Stimulated activated CD4-positive, alpha-beta T cell treated with anti-CD3 and anti-CD28 coated beads, Interleukin-1b, Interleukin-23, amount 100 ng/mL, for 48 hours (primary cell): ENCODE data around the gene HDGFL2.

Source experiments
- DNase-seq: peaks from one replicate; pipeline ENCODE4 v3.0.0-alpha.2; 2020

Gene HDGFL2

DNA sequence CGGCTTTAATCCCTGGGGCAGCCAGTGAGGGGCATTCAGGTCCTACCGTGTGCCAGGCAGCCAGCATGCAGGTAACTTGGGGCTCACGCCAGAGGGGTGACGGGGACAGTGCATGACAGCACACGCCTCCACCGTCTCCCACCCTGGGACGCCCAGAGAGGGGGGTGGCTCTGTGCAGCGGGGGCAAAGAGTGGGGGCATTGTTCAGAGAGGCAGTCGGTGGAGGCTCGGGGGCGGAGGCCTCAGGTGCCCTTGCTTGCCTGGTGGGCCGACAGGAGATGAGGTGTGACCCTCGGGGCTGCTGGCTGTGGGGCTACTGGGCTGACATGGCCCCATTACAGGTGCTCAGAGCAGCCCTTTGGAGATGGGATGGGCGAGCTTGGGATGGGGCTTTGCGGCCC is 27.8 kb downstream of the HDGFL2 start:
- DNase-seq: no peak

DNA sequence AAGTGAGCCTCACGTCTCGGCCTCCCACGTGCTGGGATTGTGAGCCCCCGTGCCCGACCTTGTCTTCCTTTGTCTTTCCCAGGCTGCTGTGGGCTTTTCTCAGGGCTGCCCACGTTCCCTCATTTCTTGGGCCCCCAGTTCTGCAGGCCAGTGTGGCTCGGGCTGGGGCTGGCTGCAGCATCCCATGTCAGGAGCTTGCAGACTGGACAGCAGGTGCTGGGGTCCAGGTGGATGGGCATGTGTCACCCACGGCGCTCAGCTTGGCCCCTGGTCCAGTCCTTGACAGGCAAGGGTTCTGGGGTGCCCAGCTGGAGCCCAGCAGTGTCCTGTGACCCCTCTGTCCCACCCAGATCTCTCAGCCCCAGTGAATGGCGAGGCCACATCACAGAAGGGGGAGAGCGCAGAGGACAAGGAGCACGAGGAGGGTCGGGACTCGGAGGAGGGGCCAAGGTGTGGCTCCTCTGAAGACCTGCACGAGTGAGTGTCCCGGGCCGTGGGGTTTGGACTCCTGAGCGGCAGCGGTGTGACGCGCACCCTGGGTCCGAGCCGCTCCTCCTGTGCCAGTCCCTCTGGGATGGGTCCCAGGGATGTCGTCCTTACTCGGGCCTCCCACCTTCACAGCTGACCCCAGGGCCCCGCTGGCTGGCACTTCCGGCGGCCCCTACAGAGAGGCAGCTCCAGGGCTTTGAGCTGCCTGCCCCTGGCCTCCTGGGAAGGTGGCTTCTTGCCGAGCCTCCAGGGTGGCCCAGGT is 28.9 kb downstream of the HDGFL2 start:
- no peak for DNase-seq

DNA sequence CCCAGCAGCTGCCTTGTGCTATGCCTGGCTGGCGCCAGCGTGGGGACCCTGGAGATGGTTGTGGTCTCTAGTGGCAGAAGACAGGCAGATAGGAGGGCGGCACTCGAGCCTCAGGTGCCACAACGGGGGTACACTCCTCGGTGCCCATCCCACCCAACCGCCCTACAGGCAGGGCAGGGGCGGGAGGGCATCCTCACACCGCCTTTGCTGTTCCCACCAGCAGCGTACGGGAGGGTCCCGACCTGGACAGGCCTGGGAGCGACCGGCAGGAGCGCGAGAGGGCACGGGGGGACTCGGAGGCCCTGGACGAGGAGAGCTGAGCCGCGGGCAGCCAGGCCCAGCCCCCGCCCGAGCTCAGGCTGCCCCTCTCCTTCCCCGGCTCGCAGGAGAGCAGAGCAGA is 29.6 kb downstream of the HDGFL2 start:
- no peak for DNase-seq

DNA sequence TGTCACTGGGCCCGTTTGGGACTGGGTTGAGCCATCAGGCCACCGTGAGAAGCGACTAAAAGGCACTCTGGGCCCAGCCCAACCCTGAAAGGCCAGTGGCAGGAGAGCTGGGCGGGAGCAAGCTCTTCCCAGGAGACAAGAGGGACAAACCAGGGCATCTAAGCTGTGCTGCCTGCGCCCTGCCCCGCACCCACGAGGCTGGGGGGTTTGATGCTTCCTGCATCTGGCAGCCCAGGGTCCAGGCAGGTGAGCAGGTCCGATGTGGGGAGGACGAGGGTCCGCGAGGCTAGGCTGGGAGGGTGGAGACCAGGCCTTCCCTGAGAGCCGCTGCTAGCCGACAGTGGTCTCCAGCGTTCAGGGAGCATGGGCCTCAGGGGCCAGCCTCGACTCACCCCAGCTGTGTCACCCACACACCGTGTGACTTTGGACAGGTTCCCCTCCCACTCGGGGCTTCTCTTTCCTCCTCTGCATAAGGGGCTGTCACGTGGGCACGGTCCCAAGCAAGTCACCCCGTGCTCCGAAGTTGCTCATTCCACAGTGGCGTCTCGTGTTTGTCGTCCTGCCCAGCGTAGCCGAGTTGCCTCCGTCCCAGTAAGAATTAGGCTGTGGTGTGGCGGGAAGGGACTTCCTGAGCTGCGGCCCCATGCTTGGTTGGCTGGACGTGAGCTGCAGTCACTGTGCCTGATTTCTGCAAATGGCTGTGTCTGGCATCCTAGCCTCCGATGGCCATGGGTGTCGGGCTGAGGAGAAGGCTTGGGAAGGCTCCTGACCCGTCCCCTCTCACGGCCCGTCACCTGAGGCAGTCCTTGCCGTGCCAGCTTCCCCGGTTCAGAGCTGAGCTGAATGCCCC is 30.4 kb downstream of the HDGFL2 start:
- DNase-seq: no peak

DNA sequence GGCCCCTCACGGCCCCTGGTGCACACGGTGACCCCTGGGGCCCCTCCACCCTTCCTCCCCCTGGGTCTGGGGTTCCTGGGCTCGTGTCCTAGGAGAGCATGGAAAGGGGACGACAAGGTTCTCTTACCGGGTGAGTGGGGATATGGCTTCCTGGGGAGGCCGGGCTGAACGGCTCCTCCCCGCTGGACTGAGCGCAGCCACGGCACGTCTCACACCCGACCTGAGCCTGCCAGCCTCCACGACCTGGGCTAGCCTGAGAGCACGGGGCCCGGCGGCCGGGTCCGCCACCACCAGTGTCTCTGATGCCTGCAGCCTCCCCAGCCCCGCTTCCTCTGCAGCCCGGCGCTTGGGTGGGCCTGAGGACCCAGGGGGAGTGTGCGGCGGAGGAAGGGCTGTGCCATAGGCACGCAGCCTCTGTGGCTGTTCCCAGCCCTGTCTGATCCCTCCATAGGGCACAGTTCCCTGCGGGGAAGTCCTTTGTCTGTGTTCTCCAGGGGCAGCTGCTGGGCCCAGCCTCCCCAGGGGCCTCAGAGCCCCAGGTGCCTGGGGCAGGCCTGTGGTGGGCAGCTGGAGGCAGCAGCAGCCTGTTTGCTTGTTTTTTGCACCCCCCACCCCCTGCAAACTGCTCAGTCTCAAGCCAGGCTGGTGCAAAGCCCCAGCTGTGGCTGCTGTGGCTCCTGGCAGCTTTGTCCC is 31.2 kb downstream of the HDGFL2 start:
- DNase-seq: no peak

DNA sequence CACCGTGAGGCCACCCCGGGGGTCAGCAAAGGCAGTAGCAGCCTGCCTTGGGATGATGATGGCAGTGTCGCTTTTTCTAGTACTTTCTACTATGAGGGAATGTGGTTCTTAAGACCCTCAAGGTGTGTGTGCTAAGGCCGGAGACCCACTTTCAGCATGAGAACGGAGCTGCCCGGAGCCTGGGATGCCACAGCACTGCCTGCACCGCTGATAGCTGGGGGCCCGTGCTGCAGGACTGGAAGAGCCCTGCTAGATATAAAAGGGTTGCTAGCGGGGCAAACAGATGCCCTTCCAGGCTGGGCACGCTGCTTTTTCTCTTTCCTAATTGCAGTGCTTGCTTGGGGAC is 31.7 kb downstream of the HDGFL2 start:
- DNase-seq: no peak

DNA sequence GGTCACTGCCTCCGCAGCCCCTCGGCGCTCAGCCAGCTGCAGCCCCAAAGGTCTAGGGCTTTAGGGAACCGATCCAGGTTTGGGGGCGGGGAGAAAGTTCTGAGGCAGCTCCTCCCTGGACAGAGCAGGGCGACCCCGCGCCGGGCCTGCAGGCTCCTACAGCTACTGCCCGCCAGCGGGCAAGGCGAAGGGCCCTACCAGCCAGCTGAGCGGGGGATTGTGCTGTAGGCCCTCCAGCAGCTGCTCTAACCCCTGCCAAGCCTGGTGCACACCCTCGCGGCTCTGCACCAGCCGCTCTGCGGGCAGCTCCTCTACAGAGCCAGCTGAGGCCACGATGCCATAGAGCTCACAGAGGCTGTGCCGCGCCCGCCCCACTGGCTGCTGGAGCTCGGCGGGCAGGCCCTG is 32.2 kb downstream of the HDGFL2 start:
- DNase-seq: no peak

DNA sequence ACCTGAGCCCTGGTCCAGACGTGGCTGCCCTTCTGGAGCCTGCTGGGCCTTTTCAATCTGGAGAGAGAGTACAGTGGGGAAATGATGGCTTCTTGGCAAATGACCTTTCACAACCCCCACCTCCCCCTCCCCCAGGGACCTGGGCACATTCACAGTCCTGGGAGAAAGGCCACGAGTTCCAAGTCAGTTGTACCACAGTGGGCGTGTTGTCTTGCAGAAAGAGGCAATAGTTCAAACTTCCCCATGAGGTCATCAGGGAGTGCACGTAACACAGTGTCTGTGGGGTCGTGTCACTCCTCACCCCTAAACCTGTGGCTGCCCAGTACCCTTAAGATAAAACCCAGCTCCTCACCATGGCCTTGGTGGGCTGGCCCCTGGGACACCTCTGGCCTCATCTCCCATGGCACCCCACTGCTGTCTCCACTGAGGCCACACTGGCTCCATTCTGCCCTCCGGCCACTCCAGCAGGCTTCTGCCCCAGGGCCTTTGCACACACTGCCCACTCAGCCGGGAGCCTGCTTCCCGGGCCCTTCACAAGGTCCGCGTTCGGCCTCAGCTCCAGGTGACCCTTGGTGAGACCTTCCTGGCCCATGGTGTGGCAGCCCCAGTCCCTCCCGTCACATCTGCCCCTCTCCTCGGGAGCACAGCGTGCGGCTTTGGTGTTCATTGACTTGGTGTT is 32.9 kb downstream of the HDGFL2 start:
- DNase-seq: no peak

DNA sequence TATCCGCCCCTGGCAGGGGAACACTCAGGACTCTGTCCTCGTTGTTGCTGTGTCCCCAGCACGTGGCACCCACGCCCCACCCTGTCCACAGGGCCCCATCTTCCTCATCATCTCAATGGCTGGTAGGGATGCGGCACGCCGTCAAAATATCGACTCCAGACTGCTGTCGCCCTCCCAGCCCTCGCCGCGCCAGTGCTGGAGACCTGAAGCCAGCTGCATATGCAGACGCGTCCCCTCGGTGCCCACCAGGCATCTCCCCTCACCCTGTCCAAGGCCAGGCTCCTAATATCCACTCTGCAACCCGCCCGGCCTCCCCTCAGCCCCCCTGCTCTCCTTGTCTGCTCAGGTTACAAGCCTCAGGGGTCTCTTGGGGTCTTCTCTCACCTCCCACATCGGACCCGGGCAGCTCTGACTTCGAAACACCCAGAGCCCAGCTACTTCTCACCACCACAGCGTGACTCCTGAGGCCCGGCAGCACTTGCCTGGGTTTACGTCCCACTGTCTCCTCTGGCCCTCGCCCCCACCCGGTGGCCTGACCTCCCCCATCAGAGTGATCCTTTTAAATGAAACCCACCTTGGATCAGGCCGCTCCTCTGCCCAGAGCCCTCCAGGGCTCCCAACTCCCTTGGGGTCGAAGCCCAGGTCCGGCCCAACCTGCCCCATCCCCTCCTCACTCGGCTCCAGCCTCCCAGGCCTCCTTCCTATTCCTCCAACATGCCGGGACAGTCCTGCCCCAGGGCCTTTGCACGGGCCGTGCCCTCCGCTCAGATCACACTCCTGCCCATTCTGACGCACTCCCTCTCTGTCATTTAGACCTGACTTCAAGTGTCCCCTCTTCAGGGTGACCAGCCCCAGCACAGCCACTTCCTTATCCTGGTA is 33.7 kb downstream of the HDGFL2 start:
- DNase-seq: no peak

DNA sequence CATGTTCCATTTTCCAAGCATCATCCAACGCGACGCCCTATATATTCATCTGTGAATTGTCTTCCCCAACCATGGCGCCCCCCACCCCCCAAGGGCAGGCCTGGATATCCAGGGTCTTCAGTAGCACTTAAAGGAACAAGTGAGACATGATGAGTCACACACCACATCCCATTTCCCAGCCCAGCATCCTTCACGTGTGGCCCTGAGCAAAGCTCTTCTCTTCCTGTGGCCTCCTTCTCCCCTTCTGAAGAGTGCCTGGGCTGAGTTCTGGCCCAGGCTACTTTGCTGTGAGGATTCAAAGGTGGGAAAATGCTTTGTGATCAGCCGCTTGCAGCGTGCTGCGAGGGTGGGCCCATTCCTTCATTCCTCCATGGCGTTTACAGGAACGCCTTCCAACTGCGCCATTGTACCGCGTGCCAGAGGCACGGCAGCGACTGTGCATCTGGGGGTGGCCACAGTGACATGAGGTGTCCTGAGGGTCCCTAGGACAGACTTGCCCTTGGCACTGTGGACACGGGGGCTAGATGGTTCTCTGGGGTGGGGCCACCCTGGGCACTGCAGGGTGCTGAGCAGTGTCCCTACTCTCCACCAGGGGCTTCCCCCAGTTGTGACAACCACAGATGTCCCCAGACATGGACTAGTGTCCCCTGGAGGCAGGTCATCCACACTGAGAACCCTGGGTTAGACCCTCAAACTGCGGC is 34.5 kb downstream of the HDGFL2 start:
- no peak for DNase-seq

DNA sequence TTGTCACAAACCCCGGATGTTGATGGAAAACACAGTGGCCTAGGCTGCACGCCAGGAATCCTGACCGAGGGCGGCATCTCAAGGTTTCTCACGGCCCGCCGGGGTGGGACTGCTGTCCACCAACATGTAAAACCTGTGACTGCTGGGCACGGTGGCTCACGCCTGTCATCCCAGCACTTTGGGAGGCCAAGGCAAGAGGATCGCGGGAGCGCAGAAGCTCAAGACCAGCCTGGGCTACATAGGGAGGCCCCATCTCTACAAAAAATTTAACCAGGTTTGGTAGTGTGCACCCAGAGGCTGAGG is 35.0 kb downstream of the HDGFL2 start:
- DNase-seq: no peak

DNA sequence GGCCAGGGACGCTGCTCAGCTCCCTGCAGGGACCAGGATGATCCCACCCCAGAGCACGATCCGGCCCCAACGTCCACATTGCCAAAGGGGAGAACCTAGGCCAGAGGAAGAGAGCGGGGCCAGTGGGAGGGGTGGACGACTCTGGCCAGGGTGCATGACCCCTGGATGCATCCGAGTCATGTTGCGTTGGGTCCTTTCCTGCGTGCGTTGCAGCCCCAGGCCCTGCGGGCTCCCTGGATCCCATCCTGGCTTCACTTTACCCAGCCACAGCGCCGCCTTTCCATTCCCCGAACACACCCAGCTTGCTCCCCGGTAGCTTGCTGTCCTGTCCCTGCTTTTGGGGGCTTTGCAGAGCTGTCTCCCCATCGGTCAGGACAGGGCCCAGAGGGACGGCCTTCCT is 35.7 kb downstream of the HDGFL2 start:
- DNase-seq: no peak

DNA sequence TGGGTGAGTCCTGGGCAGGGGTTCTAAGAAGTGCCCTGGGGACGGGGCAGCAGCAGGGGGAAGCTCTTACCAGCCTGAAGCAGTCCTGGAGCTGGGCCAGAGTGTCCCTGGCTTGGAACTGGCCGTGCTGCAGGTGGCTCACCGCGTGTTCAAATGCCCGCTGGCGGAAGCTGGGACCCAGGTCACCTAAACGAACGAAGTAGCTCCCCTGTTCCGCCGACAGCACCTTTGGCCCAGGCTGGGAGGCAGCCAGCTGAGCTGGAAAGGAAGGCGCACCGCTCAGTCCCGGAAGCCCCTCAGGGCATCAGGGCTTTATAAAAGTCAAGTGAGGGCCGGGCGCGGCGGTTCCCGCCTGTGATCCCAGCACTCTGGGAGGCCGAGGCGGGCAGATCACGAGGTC is 36.6 kb downstream of the HDGFL2 start:
- DNase-seq: no peak

DNA sequence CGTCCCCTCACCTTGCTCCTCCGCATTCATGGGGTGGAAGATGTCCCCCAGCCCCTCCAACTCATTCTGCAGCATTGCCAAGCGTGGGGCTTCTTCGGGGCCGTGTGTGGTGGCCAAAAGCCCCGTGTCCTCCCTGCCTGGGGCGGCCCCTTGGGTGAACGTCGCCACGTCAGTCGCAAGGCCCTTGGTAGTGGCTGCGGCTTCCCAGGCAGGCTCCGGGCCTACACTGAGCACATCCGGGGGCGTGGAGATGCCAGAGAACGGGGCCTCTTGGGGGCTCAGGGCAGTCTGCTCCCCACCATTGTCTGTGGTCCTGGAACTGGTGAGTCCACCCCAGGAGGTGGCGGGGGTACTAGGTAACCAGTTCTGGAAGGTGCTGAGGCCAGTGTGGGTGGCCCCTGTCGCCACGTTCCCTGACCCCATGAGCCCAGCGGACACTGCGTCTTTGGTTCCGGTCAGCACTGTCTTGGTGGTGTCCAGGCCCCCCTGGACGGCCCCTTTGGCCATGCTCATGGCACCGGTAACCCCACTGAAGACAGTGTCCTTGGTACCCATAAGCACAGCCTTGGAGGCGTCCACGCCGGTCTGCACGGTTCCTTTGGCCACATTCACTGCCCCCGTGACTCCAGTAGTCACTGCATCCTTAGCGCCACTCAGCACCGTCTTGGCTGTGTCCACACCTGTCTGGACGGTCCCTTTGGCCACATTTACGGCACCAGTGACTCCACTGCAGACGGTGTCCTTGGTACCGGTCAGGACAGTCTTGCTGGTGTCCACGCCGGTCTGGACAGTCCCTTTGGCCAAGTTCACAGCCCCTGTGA is 38.5 kb downstream of the HDGFL2 start:
- no peak for DNase-seq

DNA sequence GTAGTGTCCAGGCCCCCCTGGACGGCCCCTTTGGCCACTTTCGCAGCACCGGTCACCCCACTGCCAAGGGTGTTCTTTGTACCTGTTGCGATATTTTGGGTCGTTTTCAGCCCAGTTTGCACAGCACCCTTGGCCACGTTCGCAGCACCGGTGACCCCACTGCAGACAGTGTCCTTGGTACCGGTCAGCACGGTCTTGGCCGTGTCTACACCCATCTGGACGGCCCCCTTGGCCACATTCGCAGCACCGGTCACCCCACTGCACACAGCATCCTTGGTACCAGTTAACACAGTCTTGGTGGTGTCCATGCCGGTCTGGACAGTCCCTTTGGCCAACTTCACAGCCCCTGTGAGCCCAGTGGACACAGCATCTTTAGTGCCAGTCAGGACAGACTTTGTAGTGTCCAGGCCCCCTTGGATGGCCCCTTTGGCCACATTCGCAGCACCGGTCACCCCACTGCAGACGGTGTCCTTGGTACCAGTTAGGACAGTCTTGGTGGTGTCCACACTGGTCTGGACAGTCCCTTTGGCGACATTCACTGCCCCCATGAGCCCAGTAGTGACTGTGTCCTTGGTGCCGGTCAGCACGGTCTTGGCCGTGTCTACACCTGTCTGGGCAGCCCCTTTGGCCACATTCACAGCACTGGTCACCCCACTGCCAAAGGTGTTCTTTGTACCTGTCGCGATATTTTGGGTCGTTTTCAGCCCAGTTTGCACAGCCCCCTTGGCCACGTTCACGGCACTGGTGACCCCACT is 39.4 kb downstream of the HDGFL2 start:
- no peak for DNase-seq

DNA sequence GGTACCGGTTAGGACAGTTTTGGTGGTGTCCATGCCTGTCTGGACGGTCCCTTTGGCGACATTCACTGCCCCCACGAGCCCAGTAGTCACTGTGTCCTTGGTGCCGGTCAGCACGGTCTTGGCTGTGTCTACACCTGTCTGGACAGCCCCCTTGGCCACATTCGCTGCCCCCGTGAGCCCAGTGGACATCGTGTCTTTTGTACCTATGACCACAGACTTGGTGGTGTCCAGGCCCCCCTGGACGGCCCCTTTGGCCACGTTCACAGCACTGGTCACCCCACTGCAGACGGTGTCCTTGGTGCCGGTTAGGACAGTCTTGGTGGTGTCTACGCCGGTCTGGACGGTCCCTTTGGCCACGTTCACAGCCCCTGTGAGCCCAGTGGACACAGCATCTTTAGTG is 40.0 kb downstream of the HDGFL2 start:
- no peak for DNase-seq

DNA sequence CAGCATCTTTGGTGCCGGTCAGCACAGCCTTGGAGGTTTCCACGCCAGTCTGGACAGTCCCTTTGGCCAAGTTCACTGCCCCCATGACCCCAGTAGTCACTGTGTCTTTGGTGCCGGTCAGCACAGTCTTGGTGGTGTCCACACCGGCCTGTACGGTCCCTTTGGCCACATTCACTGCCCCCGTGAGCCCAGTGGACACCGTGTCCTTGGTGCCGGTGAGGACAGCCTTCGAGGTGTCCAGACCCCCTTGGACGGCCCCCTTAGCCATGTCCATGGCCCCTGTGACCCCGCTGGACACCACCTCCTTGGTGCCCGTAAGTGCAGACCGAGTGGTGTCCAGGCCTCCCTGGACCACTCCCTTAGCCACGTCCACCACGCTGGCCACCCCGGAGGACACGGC is 41.2 kb downstream of the HDGFL2 start:
- DNase-seq: no peak

DNA sequence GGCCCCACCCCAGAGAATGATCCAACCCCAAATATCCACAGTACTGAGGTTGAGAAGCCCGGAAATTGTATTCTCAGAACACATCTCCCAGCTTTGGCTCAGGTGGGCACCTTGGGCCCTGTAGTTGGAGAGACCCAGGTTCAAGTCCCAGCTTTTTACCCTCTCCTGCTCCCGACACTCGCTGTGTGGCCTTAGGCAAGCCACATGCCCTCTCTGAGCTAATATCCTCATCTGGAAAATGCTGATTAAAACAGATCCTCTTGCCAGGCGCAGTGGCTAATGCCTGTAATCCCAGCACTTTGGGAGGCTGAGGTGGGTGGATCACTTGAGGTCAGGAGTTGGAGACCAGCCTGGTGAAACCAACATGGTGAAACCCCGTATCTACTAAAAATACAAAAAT is 43.6 kb downstream of the HDGFL2 start:
- no peak for DNase-seq

DNA sequence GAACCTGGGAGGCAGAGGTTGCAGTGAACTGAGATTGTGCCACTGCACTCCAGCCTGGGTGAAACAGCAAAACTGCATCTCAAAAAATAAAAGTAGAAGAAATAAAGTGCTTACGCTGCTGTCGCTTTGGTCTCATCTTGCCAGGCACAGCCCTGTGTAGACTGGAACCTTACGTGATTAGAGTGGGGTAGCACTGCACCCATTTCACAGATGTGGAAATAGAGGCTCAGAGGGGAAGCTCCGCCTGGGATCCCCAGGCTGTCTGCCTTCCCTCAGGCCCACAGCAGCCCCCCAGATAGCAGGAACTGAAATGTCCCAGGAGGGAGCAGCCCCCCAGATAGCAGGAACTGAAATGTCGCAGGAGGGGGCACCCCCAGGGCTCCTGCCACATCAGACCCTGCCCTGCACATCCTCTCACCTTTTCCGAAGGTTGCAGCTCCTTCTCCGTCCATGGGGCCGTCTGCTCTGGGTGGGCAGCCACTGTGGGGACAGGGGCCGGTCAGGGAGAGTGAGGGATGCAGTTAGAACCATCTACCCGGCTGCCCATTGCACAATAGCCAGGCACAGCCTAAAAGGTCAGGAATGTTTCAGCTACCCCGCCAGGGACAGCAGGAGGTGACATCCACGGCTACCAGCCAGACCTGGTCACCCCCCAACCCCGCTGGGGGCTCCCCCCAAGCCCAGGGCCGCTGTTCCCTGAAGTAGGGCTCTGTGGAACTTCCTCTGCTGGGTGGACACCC is 44.3 kb downstream of the HDGFL2 start:
- no peak for DNase-seq

DNA sequence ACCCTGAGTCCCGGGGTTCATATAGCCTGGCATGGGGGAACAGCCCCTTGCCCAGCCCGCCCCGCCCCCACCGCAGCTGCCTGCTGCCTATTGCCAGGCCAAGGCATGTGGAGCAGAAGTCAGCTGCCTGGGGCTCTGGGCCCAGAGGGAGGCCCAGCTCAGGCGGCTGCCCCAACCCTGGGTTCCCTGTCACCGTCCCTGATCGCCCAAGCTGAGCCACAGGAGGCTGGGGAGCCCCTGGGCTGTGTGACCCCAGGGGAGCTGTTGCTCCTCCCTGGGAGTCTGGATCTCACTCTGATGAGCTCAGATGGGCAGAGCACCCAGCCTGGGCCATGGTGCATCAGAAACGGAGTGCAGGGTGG is 44.8 kb downstream of the HDGFL2 start:
- DNase-seq: no peak
